GM19372 (cell line): ENCODE results near the gene FUBP3.
"Not testable (repeated sequence)": the region's sequence is repeated elsewhere in the genome, so short reads cannot be mapped to it uniquely, and the experiment has no call there.

Experiments
- ATAC-seq: cut with Tn5 transposase; IDR thresholded peaks from one replicate; pipeline ENCODE4 v1.9.1; 2021; ENCODE audit warnings: mild to moderate bottlenecking, low read depth, moderate library complexity; ENCODE audit not compliant: unreplicated experiment

FUBP3 gene

DNA sequence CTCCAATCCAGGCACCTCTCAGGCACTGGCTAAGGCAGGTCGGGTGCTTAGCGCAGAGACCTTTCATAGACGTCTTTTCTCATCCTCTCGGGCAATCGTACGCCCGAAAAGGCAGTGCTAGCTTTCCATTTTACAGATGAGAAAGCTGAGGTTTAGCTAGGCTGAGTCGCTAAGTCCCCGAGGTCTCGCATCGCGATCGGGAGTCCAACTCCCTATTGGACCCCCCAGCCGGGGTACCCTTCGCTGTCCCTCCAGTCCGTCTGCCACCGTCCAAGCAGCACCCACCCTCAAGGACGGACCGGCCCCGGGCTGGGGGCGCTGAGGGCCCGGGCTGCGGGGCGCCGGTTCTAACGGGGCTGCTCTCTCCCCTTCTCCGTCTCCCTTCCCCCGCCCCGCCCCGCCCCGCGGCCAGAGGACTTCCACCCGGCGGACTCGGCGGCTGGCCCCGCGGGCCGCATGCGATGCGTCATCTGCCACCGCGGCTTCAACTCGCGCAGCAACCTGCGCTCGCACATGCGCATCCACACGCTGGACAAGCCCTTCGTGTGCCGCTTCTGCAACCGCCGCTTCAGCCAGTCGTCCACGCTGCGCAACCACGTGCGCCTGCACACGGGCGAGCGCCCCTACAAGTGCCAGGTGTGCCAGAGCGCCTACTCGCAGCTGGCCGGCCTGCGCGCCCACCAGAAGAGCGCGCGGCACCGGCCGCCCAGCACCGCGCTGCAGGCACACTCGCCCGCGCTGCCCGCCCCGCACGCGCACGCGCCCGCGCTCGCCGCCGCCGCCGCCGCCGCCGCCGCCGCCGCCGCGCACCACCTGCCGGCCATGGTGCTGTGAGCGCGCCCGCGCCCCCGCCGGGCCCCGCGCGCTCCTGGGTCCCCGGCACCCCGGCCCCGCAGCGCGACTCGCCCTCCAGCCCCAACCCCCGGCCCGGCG, 101.7 kb downstream of the FUBP3 start:
- ATAC-seq: no peak

DNA sequence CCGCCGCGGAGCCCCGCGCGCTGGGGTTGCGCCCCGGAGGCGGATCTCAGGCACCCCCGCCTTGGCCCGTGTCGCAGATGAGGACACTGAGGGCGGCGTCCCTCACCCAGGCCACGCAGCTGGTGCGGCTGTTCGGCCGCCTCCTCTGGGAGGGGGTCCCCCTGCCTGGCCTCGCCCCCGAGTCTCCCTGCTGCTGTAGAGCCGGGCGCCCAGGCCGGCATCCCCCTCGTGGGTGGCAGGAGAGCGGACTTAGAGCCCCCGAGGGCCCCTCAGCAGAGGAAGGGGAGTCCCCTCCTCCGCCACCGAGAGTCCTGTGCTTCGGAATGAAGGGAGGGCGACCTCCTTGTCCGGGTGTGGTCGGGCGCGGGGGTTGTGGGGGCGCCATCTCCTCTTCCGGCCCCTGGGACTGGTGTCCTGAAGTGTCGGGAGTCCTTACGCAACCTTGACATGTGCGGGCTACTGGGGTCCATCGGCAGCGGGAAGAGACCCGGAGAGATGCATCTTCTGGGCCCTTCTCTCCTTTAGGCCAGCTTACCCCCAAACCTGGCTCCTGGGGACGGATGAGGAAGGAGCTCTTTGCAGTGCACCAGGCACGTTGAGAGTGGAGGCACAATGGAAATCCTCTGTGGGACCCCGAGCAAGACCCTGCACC, 102.5 kb downstream of the FUBP3 start:
- no peak for ATAC-seq

DNA sequence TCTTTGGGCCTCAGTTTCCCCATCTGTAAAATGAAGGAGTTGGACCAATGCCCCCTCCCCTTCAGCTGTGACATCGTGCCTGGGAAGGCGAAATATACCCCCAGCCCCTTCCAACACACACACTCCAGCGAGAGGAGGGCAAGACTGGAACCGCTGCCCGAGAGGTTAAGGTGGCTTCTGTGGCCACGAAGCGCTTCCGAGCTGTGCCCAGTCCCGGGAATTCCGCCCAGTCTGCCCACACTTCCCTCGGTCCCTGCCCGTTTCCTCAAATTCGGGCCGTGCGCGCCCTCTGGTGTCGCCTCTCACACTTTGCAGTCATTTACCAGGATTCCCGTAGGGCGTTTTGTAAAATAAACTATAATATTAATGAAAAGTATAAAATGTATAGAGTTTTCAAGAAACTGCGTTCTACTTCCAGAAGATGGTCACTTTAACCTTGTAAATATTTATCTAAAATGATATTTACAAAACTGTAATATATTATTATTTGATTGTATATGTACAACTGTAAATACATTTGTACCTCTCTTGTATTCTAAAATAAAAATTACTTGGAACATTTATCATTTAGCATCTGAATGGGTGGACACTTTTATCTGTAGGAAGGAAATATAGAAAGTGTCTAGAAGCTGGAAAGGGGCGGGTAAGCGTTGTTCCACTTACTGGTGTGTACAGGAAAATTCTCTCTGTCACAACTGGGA, 103.2 kb downstream of the FUBP3 start:
- no peak for ATAC-seq

DNA sequence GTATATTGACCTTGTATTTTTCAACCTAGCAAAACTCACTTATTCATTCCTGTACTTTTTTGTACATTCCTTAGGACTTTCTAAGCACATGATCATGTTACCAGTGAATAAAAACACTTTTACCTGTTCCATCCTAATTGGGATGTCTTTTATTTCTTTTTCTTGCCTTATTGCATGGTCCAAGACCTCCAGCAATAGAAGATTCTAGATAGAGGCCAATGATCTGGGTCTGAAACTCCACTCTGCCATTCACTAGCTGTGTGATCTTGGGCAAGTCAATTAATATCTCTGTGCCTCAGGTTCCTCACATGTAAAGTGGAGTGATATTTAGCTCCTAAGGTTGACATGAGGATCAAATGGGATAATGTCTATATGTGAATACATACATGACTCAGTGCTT, 105.7 kb downstream of the FUBP3 start:
- no peak for ATAC-seq

DNA sequence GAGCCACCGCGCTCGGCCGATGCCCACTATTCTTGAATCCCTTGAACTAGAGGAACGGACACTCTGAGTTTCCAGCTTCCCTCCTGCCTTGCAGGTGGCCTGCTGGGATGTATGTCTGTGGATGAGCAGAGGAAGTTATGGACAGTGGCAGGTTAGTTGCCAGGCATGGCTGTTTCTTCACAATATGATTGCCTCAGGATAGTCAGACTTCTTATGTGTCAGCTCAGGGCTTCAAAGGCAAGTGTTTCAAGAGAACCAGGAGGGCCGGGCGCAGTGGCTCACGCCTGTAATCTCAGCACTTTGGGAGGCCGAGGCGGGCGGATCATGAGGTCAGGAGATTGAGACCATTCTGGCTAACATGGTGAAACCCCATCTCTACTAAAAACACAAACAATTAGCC, 106.6 kb downstream of the FUBP3 start:
- ATAC-seq: not testable (repeated sequence)

DNA sequence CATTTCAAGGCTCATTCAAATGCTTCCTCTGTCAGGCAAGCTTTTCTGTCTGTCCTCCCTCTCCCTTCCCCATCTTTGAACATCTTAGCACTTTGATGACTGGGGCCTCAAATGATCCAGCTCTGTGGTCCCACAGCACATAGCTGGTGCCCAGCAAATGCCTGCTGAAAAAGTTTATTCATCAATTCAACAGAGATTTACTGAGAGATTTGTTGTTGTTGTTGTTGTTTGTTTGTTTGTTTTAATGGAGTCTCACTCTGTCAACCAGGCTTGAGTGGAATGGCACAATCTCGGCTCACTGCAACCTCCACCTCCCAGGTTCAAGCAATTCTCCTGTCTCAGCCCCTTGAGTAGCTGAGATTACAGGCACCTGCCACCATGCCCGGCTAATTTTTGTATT, 108.2 kb downstream of the FUBP3 start:
- ATAC-seq: no peak
